ENCODE data around the gene GMDS. TPM values are rescaled to one million over a fixed set of nuclear protein-coding genes. Genes with fewer than 3 reads are reported as not detected.

Gene GMDS
- total and polyA plus RNA-seq, 2 of the 8 experiments (the other 6 are each of a cell fraction or from before 2014, with no cell fraction given) = 16.8 to 50.0 TPM

DNA sequence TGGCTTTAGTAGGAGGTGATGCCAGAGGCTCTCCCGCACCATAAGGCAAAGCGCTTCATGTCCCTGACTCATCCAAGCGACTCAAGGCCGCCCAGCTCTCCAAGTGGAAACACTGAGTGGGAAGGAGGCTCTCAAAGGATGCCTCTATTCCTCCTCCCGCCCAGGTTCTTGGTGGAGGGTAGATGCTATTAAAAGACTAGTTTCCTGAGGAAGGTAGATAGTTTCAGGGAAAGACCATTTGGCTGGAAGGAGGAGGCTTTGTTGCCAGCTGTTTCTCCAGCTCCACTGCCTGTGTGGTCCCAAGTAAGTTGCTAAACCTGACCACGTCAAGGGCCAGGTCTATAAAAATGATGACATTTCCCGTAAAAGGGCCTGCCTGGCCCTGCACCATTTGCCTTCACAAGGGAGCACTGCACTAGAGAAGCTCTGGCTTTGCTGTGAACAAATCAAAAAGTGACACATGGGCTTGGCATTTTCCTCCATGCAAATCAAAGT, 48.2 kb downstream of the GMDS start (continued):
- TF ChIP-seq RFX5 (IDR thresholded peaks at IDR 0.05; ENCODE audit: borderline replicate concordance, low read depth, low read length) (no peak), SIX5 (IDR thresholded peaks at IDR 0.05; ENCODE audit: low read depth, low read length) (no peak)
- TF ChIP-seq, protein P1, sequence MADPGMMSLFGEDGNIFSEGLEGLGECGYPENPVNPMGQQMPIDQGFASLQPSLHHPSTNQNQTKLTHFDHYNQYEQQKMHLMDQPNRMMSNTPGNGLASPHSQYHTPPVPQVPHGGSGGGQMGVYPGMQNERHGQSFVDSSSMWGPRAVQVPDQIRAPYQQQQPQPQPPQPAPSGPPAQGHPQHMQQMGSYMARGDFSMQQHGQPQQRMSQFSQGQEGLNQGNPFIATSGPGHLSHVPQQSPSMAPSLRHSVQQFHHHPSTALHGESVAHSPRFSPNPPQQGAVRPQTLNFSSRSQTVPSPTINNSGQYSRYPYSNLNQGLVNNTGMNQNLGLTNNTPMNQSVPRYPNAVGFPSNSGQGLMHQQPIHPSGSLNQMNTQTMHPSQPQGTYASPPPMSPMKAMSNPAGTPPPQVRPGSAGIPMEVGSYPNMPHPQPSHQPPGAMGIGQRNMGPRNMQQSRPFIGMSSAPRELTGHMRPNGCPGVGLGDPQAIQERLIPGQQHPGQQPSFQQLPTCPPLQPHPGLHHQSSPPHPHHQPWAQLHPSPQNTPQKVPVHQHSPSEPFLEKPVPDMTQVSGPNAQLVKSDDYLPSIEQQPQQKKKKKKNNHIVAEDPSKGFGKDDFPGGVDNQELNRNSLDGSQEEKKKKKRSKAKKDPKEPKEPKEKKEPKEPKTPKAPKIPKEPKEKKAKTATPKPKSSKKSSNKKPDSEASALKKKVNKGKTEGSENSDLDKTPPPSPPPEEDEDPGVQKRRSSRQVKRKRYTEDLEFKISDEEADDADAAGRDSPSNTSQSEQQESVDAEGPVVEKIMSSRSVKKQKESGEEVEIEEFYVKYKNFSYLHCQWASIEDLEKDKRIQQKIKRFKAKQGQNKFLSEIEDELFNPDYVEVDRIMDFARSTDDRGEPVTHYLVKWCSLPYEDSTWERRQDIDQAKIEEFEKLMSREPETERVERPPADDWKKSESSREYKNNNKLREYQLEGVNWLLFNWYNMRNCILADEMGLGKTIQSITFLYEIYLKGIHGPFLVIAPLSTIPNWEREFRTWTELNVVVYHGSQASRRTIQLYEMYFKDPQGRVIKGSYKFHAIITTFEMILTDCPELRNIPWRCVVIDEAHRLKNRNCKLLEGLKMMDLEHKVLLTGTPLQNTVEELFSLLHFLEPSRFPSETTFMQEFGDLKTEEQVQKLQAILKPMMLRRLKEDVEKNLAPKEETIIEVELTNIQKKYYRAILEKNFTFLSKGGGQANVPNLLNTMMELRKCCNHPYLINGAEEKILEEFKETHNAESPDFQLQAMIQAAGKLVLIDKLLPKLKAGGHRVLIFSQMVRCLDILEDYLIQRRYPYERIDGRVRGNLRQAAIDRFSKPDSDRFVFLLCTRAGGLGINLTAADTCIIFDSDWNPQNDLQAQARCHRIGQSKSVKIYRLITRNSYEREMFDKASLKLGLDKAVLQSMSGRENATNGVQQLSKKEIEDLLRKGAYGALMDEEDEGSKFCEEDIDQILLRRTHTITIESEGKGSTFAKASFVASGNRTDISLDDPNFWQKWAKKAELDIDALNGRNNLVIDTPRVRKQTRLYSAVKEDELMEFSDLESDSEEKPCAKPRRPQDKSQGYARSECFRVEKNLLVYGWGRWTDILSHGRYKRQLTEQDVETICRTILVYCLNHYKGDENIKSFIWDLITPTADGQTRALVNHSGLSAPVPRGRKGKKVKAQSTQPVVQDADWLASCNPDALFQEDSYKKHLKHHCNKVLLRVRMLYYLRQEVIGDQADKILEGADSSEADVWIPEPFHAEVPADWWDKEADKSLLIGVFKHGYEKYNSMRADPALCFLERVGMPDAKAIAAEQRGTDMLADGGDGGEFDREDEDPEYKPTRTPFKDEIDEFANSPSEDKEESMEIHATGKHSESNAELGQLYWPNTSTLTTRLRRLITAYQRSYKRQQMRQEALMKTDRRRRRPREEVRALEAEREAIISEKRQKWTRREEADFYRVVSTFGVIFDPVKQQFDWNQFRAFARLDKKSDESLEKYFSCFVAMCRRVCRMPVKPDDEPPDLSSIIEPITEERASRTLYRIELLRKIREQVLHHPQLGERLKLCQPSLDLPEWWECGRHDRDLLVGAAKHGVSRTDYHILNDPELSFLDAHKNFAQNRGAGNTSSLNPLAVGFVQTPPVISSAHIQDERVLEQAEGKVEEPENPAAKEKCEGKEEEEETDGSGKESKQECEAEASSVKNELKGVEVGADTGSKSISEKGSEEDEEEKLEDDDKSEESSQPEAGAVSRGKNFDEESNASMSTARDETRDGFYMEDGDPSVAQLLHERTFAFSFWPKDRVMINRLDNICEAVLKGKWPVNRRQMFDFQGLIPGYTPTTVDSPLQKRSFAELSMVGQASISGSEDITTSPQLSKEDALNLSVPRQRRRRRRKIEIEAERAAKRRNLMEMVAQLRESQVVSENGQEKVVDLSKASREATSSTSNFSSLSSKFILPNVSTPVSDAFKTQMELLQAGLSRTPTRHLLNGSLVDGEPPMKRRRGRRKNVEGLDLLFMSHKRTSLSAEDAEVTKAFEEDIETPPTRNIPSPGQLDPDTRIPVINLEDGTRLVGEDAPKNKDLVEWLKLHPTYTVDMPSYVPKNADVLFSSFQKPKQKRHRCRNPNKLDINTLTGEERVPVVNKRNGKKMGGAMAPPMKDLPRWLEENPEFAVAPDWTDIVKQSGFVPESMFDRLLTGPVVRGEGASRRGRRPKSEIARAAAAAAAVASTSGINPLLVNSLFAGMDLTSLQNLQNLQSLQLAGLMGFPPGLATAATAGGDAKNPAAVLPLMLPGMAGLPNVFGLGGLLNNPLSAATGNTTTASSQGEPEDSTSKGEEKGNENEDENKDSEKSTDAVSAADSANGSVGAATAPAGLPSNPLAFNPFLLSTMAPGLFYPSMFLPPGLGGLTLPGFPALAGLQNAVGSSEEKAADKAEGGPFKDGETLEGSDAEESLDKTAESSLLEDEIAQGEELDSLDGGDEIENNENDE (IDR thresholded peaks at IDR 0.05; ENCODE audit: insufficient replicate concordance, low read length) = no peak
